ENCODE results near the gene BCOR. TPM values are rescaled to one million over a fixed set of nuclear protein-coding genes. Genes with fewer than 3 reads are reported as not detected.

BCOR gene
- total RNA-seq, 1 experiment from 2014 or later, result 0.68 TPM

DNA sequence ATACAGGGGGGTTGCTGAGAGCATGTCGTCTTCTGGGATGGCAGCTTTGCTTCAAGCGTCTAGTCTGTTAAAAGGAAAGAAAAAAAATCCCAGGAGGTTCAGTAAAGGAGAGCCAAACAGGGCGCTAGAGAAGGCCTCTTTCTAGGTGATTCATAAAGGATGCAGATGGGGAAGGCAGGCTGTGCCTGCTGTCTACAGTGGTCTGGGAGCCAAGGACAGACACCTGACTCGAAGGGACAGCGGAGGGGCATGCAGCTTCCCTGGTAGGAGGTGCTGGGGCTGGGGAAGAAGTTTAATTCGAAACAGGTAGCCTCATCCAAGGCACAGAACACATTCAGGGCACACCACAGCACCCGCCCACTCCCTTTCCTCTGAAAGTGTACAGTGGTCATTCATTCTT, 19.9 kb downstream of the BCOR start:
- no TSS peak for BruUV-seq (replicated peaks)
- H4K20me1 ChIP-seq (ENCODE audit: insufficient read depth), result no peaks in the 10 kb centered on the region
- no peaks in the 10 kb centered on the region for H3K36me3 ChIP-seq (ENCODE audit: low read depth)
- no peaks in the 10 kb centered on the region for H3K4me1 ChIP-seq (replicated peaks; ENCODE audit: insufficient read depth)
- no peak overlapping the region for H3K4me2 ChIP-seq
- 0 out of 2 replicates have a peak, but pooled peaks cover under 1% of the 10 kb centered on the region for H3K79me2 ChIP-seq (ENCODE audit: low read depth)
- H3K9me3 ChIP-seq (ENCODE audit: insufficient read depth, low read depth), result no peaks in the 10 kb centered on the region
- DNase-seq, result no peak
- H3K27me3 ChIP-seq (ENCODE audit: insufficient read depth, low read depth), result no peaks in the 10 kb centered on the region
- ChIA-PET CTCF (no interaction called here), POLR2A (ENCODE audit: unreplicated experiment) (no interaction called here)
- H3K9me2 ChIP-seq (ENCODE audit: insufficient read depth), result no peaks in the 10 kb centered on the region
- no peaks in the 10 kb centered on the region for H3F3A ChIP-seq (ENCODE audit: insufficient read depth, low read depth)
- no peak for TF ChIP-seq EZH2 (IDR thresholded peaks at IDR 0.05; ENCODE audit: low read depth)
- TF ChIP-seq, protein P1, sequence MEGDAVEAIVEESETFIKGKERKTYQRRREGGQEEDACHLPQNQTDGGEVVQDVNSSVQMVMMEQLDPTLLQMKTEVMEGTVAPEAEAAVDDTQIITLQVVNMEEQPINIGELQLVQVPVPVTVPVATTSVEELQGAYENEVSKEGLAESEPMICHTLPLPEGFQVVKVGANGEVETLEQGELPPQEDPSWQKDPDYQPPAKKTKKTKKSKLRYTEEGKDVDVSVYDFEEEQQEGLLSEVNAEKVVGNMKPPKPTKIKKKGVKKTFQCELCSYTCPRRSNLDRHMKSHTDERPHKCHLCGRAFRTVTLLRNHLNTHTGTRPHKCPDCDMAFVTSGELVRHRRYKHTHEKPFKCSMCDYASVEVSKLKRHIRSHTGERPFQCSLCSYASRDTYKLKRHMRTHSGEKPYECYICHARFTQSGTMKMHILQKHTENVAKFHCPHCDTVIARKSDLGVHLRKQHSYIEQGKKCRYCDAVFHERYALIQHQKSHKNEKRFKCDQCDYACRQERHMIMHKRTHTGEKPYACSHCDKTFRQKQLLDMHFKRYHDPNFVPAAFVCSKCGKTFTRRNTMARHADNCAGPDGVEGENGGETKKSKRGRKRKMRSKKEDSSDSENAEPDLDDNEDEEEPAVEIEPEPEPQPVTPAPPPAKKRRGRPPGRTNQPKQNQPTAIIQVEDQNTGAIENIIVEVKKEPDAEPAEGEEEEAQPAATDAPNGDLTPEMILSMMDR (conservative IDR thresholded peaks at IDR 0.05), result no peak
- no peak overlapping the region for H3K27ac ChIP-seq
- no peak overlapping the region for H2AFZ ChIP-seq
- intact Hi-C loops (cut with micrococcal nuclease; ENCODE audit: unreplicated experiment), result no loop called here
- no peak overlapping the region for H3K4me3 ChIP-seq

DNA sequence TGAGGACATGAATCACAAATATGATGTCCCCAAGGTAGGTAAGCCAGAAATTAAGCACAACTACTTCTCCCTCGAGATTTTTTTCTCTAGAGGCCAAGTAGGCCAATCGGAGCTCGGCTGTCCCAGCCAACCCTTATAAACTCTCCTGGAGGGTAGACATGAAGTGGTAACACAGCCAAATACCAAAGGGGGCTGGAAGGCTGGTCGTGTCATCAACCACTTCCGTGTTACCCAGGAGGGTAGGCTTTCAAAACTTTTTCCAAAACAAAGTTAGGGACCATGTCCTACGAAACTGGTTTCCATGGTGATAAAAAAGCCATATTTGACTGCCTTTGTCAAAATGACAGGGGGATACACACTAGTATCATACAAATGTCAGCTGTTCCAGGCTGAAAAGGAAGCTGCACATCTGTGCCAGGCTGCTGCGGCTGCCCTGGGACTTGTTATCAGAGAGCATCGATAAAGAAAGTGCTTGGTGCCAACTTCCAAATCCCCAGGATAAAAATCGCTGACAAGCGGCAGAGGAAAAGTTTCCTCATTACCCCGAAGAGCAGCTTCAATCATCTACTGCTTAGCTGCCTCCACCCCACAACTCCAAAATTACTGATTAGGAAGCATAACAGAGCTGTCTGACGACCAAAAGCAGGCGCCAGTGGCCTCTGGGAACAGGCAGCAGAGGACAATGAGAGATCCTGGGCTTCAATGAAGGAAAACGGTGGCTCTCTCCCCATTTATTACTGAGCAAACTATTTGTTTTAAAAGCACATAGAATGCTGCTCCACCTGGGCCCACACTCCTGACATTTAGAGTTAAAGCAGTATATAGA, 20.8 kb downstream of the BCOR start:
- H3K9me2 ChIP-seq (ENCODE audit: insufficient read depth), result no peaks in the 10 kb centered on the region
- intact Hi-C loops (cut with micrococcal nuclease; ENCODE audit: unreplicated experiment), result no loop called here
- POLR2A ChIA-PET (ENCODE audit: unreplicated experiment), result no interaction called here
- no peak overlapping the region for H3K4me2 ChIP-seq
- no peaks in the 10 kb centered on the region for H3F3A ChIP-seq (ENCODE audit: insufficient read depth, low read depth)
- no peaks in the 10 kb centered on the region for H4K20me1 ChIP-seq (ENCODE audit: insufficient read depth)
- no peaks in the 10 kb centered on the region for H3K36me3 ChIP-seq (ENCODE audit: low read depth)
- CTCF ChIA-PET, result no interaction called here
- DNase-seq, result no peak
- no peak for TF ChIP-seq EZH2 (IDR thresholded peaks at IDR 0.05; ENCODE audit: low read depth)
- TF ChIP-seq, protein P1 (conservative IDR thresholded peaks at IDR 0.05), result no peak
- no peaks in the 10 kb centered on the region for H3K9me3 ChIP-seq (ENCODE audit: insufficient read depth, low read depth)
- H3K4me3 ChIP-seq, result no peak overlapping the region
- no peaks in the 10 kb centered on the region for H3K79me2 ChIP-seq (ENCODE audit: low read depth)
- no TSS peak for BruUV-seq (replicated peaks)
- H3K27me3 ChIP-seq (ENCODE audit: insufficient read depth, low read depth), result no peaks in the 10 kb centered on the region
- no peak overlapping the region for H3K27ac ChIP-seq
- no peak overlapping the region for H2AFZ ChIP-seq
- no peaks in the 10 kb centered on the region for H3K4me1 ChIP-seq (replicated peaks; ENCODE audit: insufficient read depth)

DNA sequence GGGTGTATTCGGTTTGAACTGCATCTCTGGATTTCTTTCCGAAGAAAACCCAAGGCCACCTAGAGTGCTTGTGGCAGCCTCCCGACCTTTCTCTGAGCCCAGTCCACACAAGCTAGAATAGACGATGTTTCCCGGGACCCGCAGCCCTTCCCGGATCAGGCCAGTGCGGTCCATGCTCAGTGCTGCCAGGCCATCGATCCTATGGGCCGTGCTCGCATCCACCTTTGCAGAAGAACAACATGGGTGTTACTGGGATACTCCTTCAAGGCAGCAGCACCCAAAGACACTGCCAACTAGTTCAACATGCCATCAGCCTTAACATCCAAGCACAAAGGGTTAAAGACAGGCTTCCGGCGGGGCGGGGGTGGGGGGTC, 22.8 kb downstream of the BCOR start:
- Histone ChIP-seq H3K4me2 (no peak overlapping the region), H3K27ac (no peak overlapping the region), H3K36me3 (ENCODE audit: low read depth) (no peaks in the 10 kb centered on the region), H3K79me2 (ENCODE audit: low read depth) (no peaks in the 10 kb centered on the region), H3K4me1 (replicated peaks; ENCODE audit: insufficient read depth) (no peaks in the 10 kb centered on the region), H3K9me3 (ENCODE audit: insufficient read depth, low read depth) (no peaks in the 10 kb centered on the region), H3K27me3 (ENCODE audit: insufficient read depth, low read depth) (no peaks in the 10 kb centered on the region), H3K4me3 (no peak overlapping the region), H2AFZ (no peak overlapping the region), H3F3A (ENCODE audit: insufficient read depth, low read depth) (no peaks in the 10 kb centered on the region), H4K20me1 (ENCODE audit: insufficient read depth) (no peaks in the 10 kb centered on the region), H3K9me2 (ENCODE audit: insufficient read depth) (no peaks in the 10 kb centered on the region)
- TF ChIP-seq EZH2 (IDR thresholded peaks at IDR 0.05; ENCODE audit: low read depth), result no peak
- TF ChIP-seq, protein P1 (conservative IDR thresholded peaks at IDR 0.05), result no peak
- no peak for DNase-seq
- ChIA-PET CTCF (no interaction called here), POLR2A (ENCODE audit: unreplicated experiment) (no interaction called here)
- intact Hi-C loops (cut with micrococcal nuclease; ENCODE audit: unreplicated experiment), result no loop called here
- BruUV-seq (replicated peaks), result no TSS peak

Measured in PC-9 (cell line).